Right lobe of liver (tissue), 4 donors: Measurements from ENCODE around the gene CHI3L2.

Experiments
- POLR2A ChIP-seq: fragments of 450-650 bp; IDR thresholded peaks from one replicate; pipeline ENCODE4 v1.6.1; 2017; ENCODE audit warnings: antibody characterized with exemption, mild to moderate bottlenecking
- TF ChIP-seq, protein P1 (sequence below), 4 donors: fragments of 200-600 bp in 3 of 4; fragments of 450-650 bp in 1 of 4; IDR thresholded peaks; one replicate each; pipeline versions ENCODE4 v1.5.1 to v1.8.0; 2016 to 2022; ENCODE audit warnings: antibody characterized with exemption in 4 of 4, mild to moderate bottlenecking in 2 of 4
- donor health status: DM: no; HTN: no; CAD: no.
- donor health status: DM: no; HTN: no; CAD: no.
- donor health status: DM: no; HTN: yes; CAD: no.

GRCh38 chr1:111183308-111184069 lies 44.0 kb upstream of the CHI3L2 start:
- no peak for TF ChIP-seq POLR2A
- TF ChIP-seq, protein P1, sequence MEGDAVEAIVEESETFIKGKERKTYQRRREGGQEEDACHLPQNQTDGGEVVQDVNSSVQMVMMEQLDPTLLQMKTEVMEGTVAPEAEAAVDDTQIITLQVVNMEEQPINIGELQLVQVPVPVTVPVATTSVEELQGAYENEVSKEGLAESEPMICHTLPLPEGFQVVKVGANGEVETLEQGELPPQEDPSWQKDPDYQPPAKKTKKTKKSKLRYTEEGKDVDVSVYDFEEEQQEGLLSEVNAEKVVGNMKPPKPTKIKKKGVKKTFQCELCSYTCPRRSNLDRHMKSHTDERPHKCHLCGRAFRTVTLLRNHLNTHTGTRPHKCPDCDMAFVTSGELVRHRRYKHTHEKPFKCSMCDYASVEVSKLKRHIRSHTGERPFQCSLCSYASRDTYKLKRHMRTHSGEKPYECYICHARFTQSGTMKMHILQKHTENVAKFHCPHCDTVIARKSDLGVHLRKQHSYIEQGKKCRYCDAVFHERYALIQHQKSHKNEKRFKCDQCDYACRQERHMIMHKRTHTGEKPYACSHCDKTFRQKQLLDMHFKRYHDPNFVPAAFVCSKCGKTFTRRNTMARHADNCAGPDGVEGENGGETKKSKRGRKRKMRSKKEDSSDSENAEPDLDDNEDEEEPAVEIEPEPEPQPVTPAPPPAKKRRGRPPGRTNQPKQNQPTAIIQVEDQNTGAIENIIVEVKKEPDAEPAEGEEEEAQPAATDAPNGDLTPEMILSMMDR (IDR thresholded peaks at IDR 0.05) = no peak
